HG03135 (cell line): ENCODE data around the gene OSBPL6.
A peak's percentile ranks its signal among the peaks of the same experiment; 100 is the strongest.
"Not testable (repeated sequence)": the region's sequence is repeated elsewhere in the genome, so short reads cannot be mapped to it uniquely, and the experiment has no call there.

Experiments
- ATAC-seq: cut with Tn5 transposase; IDR thresholded peaks from one replicate; pipeline ENCODE4 v1.9.1; 2021; ENCODE audit warnings: mild to moderate bottlenecking, moderate library complexity; ENCODE audit not compliant: unreplicated experiment

Gene OSBPL6

DNA sequence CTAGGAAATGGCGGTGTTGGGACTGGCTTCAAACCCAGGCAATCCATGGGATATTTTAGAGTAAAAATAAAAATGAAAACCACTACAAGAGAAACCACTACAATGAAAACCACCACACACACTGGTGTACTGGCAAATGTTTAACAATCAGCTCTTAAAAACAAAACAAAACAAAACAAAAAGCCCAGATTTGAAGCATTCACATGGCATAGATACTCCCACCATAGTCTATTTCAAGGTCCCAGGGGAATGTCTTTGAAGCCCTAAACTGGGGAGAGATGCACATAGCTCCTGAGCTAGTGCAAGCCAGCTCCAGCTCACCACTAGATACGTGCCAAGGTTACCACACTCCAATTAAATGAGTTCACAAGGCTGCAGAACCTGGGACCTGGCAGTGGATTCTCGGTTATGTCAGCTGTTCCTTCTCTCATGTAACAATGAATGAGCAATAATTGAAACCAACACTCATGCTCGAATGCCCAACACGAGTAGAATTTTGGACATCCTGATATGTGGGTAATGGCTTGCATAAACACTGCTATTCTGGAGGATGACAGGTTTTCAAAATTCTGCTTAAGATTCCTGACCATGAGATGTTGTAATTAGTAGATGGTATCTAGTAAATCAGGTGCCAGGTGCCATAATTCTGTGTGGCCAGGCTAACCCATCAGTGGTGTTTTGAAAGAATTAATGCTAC, 102.2 kb downstream of the OSBPL6 start:
- ATAC-seq: no peak

DNA sequence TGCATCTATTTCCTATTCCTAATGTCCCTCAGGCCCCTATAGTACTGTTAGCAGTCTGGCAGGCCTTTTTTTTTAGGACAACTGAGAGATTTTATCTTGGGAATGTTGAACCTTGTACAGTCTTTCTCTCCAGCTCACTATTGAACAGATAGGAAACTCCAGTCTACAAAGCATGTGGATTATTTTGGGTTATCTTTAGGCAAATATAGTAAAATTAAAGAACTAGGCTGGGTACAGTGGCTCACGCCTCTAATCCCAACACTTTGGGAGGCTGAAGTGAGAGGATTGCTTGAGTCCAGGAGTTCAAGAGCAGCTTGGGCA, 102.7 kb downstream of the OSBPL6 start:
- ATAC-seq: no peak

DNA sequence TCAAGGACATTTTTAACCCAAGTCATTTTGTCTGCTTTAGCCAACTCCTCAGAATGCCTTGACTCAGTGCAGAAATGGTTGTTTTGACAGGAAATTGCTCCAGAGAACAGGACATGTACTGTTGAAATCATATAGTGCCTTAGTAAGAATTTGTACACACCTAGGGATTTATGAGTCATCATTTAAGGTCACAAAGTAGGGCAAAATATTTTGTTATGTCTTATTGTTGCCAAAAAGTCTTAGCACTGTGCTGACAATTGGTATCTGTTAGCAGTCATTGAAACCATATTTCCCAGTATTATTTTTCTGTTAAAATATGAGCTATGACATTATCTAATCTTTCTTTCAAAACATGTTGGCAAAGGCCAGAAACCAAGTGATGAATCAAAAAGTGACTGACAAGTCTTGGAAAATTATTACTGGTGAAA, 104.5 kb downstream of the OSBPL6 start:
- no peak for ATAC-seq

DNA sequence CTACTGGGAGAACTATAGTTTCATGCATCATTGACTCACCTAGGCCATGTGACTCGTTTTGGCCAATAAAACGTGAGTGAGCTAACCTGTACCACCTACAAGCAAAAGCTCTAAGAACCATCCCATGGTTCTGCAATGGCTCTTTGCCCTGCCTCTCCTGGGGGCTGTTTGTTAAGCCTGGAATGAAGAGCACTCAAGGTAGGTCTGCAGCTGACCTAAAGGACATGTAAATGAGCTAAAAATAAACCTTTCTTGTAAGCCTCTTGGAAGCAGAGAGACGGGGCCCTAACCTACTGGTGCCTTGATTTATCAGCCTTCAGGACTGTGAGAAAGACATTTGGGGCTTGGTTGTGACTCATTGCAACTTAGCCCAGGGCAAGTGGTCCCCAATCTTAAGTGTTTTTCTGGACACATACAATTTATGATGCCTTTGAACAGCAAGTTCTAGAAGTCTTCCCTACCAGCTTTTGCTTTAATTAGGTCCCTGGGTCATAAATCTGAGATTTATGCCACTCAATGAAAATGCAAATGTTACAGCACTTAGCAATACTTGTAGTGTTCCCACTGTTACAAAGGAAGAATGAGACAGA, 107.4 kb downstream of the OSBPL6 start:
- ATAC-seq: no peak

DNA sequence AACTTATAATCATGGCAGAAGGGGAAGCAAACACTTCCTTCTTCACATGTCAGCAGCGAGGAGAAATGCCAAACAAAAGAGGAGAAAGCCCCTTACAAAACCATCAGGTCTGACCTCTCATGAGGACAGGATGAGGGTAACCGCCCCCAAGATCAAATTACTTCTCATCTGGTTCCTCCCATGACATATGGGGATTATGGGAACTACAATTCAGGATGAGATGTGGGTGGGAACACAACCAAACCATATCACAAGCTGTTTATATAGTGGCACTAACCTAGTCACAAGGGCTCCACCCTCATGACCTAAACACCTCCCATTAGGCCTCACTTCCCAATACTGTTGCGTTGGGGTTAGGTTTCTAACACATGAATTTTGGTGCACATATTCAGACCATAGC, 110.0 kb downstream of the OSBPL6 start:
- ATAC-seq: no peak

DNA sequence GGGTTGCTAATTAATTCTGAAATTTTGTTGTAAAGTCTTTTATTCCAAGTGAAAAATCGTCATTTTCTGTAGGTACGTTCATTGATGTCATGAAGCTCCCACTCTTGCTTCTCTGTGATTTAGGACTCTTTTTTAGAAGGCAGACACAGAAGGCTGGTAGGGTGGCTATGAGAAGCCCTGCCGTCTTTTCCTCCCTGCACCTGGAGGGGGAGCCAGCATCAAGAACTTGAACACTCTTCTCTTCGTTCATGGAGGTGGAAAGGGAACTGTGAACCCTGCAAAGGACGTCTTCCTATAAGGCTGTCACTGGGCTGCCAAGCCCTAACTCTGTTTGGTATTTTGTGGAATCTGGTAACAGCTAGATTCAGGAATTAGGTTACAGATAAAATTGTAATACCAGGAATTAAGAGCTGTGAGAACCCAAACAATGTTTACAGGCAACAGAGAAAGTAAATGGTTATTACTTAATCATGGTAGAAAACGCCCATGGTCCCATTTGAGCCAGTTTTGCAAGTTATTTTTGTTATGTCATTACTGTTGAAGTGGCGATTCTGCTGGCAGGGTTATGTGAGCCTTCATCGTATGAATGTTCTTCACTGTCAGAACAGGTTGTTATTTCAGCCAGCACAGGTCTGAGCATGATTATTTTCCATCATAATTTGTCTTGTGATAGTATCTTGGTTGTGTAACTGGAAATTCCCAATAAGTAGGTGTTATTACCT, 112.2 kb downstream of the OSBPL6 start:
- ATAC-seq: peak; percentile 94

DNA sequence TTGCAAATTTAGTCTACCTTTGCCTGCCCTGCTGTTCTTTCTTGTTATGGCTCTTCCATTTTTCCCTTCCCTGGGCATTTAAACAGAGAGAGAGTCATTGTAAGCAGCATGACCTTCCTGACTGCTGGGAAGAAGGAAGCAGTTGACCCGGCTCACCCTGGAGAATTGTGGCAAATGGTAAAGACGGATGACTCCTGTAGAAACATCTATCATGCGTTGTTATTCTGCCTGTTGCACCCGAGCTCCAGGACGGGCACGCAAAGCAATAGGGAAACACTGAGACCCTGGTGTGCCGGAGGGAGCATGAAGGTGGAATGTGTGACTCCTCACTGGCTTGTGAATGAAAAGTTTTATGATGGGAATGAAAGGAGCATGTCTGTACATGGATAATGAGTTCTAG, 113.3 kb downstream of the OSBPL6 start:
- ATAC-seq: no peak

DNA sequence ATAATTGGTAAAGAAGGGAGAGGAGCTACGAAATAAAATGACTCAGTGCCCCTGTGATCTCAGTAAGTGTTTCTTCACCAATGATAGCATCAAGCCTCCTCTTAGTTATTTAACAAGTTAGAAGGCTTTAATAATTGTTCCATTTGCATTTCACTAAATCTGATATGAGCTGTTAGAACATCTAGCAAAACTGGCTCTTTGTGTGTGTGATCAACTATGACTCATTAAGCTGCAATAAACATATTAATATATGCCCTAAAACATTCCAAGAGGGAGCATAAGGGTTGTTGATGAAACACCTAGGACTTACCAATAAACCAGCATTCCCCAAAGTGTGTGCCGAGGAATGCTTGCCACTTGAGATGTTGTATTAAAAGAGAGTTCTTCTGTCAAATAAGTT, 115.2 kb downstream of the OSBPL6 start:
- ATAC-seq: no peak

DNA sequence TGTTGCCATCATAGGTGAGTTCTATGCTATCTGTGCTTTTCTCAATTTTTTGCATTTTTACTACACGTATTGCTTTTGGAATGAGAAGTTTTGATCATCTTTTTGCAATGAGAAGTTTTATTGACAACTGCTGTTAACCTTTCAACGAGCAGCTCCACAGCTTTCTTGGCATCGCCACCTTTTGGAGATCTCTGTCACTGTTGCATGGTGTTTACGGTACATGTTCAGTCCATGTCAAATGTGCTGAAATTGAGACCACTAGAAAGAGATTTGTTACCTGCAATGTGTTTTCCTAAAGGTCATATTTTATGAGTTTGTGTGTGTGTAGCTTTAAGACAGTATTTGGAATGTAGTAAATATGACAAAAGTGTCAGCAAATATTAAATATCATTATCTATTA, 120.8 kb downstream of the OSBPL6 start:
- ATAC-seq: no peak

DNA sequence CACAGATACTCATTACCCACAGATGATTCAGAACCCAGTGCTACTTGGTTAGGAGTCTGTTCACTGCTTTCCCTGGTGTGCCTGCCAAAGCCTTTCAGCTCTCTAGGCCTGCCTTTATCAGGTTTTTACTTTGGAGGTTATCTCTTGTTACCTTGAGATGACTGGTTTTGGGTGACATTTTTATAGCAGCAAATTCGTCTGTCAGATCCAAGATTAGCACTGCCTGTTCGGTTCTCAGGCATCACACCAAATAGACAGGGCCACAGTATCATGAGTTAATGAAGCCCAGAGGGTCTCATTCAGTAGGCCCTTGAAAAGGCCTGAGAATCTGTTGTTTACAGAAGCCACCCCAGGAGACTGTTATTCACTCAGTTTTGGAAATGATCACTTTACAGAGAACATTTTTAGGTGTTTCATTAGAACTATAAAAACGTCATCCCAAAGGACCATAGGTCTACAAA, 121.2 kb downstream of the OSBPL6 start:
- no peak for ATAC-seq

DNA sequence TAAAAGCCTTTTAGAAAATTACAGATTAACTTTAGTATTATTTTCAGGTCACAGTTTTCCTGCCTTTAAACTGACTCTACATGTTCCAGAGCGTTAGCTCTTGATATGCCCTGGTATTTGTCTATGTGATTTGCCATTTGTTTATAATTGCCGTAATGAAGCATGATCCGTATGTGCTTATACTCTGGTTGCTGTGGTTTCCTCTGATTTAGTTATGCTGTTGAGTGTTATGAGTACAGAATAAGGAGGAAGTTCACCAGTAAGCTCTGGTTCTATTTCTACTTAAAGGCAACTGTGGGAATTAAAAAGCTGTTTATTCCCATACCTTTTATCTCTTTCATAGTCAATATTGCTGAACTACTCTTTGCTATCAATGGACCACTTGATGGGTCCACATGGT, 123.5 kb downstream of the OSBPL6 start:
- ATAC-seq: no peak

DNA sequence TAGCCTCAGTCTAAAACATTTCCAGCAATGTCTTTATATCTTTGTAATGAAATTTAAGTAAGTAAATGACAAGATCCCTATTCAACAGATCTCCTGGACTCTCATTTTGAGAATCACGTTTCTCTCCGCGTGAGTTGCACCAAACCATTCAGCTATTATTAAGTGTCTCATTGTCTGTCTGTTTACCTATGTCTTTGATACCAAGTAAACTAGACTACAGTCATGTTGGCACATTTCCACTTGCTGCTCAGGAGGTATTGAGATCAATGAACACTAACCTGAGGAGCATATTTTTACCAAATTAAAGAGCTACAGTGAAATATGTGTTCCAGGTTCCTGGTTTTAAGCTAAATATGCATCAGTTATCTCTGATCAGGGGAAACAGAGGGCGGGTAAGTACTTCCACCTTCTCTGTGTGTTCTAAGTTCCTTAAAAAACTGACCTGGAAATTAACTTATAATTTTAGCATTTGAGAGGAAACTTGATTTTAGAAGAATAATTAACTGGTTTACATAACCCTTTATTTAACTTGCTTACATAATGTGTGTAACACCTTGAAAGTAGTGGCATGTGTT, 125.8 kb downstream of the OSBPL6 start:
- ATAC-seq: no peak

DNA sequence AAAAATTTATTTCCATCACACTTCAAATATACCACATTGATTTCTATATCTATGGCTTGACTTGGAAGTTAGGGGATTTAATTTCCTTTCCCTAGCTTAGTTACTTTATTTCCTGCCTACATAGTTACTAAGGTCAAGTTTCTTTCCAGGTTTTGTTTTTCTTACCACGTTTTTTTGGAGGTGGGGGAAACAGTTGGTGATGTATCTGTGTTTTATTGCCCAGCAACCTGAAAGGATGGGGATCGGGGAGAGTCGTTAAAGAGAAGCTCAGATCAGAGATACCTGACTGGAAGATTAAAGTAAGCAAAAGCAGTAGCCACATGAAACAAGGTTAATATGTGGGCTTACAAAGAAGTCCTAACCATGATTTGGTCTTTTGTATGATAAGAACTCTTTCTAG, 127.8 kb downstream of the OSBPL6 start:
- no peak for ATAC-seq

DNA sequence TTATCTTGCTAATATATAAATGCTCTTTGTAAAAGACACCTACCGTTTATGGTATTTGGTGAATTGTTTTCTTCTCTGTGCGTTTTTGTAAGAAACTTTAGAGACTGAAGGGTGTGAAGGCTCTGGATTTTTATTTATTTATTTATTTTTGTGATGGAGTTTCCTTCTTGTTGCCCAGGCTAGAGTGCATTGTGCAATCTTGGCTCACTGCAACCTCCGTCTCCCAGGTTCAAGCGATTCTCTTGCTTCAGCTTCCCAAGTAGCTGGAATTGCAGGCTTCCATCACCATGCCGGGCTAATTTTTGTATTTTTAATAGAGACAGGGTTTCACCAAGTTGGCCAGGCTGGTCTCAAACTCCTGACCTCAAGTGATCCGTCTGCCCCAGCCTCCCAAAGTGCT, 129.0 kb downstream of the OSBPL6 start:
- ATAC-seq: not testable (repeated sequence)

DNA sequence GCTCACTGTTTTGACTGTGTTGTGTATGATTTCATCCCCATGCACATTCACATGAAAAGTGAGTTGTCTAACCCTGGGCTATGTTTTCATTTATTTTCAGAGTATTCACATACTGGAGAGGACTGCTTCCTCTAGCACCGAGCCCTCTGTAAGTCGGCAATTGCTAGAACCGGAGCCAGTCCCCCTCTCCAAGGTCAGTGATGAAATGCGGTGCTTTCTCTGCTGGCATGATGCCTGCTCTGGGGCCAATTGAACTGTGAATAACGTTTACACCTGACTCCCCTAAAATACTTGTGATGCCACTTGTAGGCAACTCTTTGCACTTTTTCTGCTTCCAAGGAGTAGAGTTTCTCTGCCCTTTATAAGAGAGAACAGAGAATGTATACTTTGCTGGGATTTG, 129.8 kb downstream of the OSBPL6 start:
- no peak for ATAC-seq

DNA sequence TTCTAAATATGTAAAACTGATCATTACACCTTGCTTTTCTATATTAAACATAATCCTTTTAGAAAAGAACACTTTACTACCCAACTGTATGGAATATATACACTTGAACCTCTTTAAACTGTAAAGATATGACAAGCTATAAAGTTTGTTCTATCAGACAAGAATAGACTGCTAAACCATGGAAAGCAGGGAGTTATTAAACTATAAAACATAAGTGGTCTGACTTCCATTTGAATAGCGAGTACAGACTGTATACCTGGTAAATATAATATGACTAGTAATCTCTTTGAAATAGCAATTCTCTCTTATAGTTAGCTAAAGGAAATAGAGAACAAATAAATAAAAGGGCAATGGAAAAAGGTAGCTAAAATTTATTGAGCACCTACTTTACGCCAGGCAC, 131.0 kb downstream of the OSBPL6 start:
- ATAC-seq: no peak

DNA sequence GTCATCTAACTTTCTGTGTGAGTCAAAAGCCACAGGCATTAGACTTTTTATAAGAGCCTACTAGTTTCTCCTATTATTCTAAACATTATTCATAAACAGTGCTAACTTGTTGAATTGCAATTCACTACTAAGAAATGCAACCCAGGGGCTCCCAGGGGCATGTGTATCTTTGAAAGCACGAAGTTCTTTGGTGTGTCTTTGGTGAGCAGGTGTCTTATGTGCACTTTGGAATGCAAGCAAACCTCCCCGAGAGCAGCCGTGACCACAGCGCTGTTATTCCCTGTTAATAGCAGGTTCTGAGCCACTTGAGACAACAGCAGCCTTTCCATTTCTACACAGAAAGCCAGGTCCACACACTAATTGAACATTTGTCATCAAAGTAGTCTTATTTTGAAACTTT, 133.2 kb downstream of the OSBPL6 start:
- ATAC-seq: no peak

DNA sequence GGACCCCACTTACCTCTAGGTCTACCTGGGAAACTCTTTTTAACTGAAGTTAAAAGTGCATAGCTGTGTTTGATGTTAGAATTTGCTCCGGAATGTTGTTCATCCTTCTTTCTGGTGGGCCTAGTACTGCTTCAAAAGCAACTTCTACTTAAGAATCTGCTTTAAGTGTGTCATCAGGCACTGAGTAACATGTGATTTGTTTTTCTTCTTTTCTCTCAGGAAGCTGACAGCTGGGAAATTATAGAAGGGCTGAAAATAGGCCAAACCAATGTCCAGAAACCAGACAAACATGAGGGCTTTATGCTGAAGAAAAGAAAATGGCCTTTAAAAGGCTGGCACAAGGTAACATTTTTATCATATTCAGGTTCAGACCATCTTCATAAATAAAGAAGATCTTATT, 133.7 kb downstream of the OSBPL6 start:
- ATAC-seq: no peak

DNA sequence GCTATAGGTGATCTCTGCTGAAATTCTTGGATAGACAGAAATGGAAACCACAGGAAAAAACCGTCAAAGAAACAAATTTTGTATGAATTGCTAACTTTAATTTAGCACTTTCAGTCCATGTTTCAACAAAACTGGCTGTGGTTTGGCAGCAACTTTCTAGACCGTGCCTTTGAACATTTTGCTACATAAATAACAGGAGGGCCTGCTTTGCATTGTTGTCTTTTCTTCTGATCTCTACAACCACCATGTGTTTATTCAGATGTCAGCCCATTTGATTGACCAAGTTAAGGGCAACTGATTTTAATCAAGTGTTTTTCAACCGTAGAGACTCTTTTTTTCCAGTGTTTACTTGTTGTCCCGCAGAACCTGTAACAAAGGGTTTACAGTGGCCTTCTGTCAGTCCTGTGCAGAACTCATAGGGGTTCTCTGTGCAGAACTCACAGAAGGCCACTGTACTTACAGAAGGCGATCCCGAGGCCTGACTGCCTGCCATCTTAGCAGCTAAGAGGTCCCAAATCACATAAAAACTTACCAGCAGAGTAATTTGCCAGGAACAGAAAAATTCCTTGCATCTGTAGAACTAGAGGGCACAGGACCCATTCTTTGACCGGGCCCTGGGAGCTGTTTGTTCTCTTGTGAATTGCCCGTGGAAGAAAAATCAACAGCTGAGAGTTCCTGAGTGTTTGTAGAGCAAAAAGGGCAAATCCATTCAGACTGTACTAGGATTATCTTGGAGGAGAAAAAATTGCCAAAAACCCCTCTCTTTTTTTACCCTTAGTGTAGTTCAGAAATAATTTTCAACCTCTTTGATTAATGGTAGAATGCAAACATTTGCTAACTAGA, 136.1 kb downstream of the OSBPL6 start:
- ATAC-seq: no peak

DNA sequence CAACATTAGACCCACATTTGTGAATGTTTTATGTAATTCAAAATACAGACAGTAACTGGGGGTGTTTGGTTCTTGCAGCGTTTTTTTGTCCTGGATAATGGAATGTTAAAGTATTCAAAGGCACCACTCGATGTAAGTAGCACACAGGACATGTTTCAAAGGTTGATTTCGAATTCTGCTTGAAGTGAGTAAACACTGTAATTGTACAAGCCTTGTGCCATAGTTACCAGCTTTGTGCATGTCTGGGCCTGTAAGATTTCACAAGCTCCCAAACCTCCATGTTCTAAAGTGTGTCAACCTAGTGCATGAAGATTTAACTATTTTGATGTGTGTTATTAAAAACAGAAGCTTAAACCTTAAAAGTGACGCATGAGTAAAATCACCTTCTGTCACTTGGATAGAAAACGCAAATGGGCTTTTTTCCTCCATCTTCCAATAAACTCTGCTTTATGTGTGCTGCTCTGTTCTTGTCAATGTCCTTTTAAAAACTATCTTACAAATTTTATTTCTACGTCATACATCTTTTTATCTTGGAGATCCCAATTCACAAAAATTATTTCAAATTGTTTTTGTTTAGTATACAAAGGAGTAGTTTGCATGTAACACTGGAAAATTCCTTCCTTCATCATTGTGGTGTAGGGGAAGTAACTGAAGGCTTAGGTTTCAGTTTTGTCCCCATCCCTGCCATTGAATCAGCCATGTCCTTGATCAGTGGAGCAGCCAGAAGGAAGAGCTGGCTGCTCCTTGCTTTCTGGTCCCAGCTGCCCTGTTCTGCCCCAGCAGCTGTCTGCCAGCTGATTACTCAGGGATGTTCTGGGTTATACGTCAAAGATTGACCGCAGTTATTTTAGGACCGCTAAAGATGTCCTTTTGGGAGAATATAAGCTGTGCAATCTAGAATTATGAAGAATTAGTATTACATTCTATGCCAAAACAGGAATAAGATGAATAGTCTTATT, 137.4 kb downstream of the OSBPL6 start:
- no peak for ATAC-seq
